HG02759 (cell line): ENCODE results near the gene DIPK1B.

Source experiments
- ATAC-seq: cut with Tn5 transposase; IDR thresholded peaks from one replicate; pipeline ENCODE4 v1.9.1; 2021; ENCODE audit warnings: mild to moderate bottlenecking, moderate library complexity; ENCODE audit not compliant: unreplicated experiment

The DIPK1B gene

GRCh38 chr9:136711751-136712689 lies at the start of gene DIPK1B:
DIPK1B (plus strand) TSS chr9:136712572; CDS start chr9:136712666, 94 bp downstream.
- ATAC-seq = no peak

- ATAC-seq = no peak
Observed at GRCh38 chr9:136662656-136663581, 49.5 kb upstream of the DIPK1B start, which contains the start of gene EGFL7. EGFL7 (plus strand) TSS chr9:136662916; CDS start chr9:136668283, 5,367 bp downstream.

GRCh38 chr9:136664000-136664915 lies 48.1 kb upstream of the DIPK1B start:
- no peak for ATAC-seq

- ATAC-seq = no peak
Observed at GRCh38 chr9:136665111-136665703, 47.2 kb upstream of the DIPK1B start.

GRCh38 chr9:136665704-136666371 lies 46.5 kb upstream of the DIPK1B start:
- ATAC-seq = no peak

- ATAC-seq = no peak
Observed at GRCh38 chr9:136666372-136667213, 45.8 kb upstream of the DIPK1B start.

- no peak for ATAC-seq
Observed at GRCh38 chr9:136667214-136667939, 45.0 kb upstream of the DIPK1B start.

GRCh38 chr9:136667940-136668760 lies 44.2 kb upstream of the DIPK1B start:
- no peak for ATAC-seq

- ATAC-seq = no peak
Observed at GRCh38 chr9:136668983-136669790, 43.2 kb upstream of the DIPK1B start.

GRCh38 chr9:136669791-136670464 lies 42.4 kb upstream of the DIPK1B start:
- no peak for ATAC-seq

GRCh38 chr9:136670576-136671253 lies 41.7 kb upstream of the DIPK1B start:
- no peak for ATAC-seq

GRCh38 chr9:136671254-136671614 lies 41.1 kb upstream of the DIPK1B start:
- ATAC-seq = no peak

- ATAC-seq = no peak
Observed at GRCh38 chr9:136671646-136672430, 40.5 kb upstream of the DIPK1B start.

- ATAC-seq = no peak
Observed at GRCh38 chr9:136672431-136673087, 39.8 kb upstream of the DIPK1B start.
